Breast epithelium (tissue), 3 donors: ENCODE measurements around the gene PBX4.

ENCODE experiments used
- POLR2A ChIP-seq: fragments of 450-650 bp; IDR thresholded peaks from one replicate; pipeline ENCODE4 v1.6.1; 2016; ENCODE audit warnings: antibody characterized with exemption, mild to moderate bottlenecking, moderate library complexity
- POLR2AphosphoS5 ChIP-seq, 3 donors: sonication (generic); formaldehyde crosslinking; IDR thresholded peaks; one replicate each; pipeline ENCODE4 v1.6.1; 2017; ENCODE audit warnings: antibody characterized with exemption in 3 of 3
- TF ChIP-seq, protein P1 (sequence below), 3 donors: fragments of 450-650 bp; IDR thresholded peaks; one replicate each; pipeline ENCODE4 v1.5.1; 2016 to 2017; ENCODE audit warnings: antibody characterized with exemption in 3 of 3, mild to moderate bottlenecking in 3 of 3, moderate library complexity in 3 of 3

DNA sequence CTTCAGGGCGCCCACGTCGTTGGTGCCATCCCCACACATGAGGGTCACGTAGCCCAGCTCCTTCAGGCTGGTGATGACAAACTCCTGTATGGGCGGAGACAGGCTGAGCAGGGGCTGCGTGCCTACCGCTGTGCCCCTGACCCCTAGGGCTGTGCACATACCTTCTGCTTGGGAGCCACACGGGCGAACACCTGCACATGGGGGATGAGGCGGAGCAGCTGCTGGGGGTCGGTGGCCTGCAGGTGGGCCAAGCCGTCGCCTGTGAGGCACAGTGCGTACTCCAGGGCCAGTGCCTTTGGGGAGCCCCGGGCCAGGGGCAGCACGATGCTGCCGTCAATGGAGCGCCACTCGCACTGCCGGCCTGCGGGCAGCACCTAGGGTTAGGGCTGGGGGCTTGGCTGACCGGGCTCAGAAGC is 31.1 kb upstream of the PBX4 start:
- TF ChIP-seq, protein P1, sequence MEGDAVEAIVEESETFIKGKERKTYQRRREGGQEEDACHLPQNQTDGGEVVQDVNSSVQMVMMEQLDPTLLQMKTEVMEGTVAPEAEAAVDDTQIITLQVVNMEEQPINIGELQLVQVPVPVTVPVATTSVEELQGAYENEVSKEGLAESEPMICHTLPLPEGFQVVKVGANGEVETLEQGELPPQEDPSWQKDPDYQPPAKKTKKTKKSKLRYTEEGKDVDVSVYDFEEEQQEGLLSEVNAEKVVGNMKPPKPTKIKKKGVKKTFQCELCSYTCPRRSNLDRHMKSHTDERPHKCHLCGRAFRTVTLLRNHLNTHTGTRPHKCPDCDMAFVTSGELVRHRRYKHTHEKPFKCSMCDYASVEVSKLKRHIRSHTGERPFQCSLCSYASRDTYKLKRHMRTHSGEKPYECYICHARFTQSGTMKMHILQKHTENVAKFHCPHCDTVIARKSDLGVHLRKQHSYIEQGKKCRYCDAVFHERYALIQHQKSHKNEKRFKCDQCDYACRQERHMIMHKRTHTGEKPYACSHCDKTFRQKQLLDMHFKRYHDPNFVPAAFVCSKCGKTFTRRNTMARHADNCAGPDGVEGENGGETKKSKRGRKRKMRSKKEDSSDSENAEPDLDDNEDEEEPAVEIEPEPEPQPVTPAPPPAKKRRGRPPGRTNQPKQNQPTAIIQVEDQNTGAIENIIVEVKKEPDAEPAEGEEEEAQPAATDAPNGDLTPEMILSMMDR (IDR thresholded peaks at IDR 0.05): no peak
- no peak for TF ChIP-seq POLR2A
- no peak for TF ChIP-seq POLR2AphosphoS5 (IDR thresholded peaks at IDR 0.05)
